CD14-positive monocyte (primary cell): Measurements from ENCODE around the gene POLDIP2. TPM values are rescaled to one million over a fixed set of nuclear protein-coding genes. Genes with fewer than 3 reads are reported as not detected.

Source experiments
- DNase-seq, 3 donors: peaks; one replicate each; pipeline ENCODE4 v3.0.0-alpha.2; 2011 to 2022
- H2AFZ ChIP-seq: 2 replicates; pipeline ENCODE4 v1.6.0; 2012; ENCODE audit warnings: mild to moderate bottlenecking, low read depth, low read length, inconsistent platforms; ENCODE audit not compliant: insufficient read depth, poor library complexity, severe bottlenecking
- H3K27ac ChIP-seq, 2 donors: 1 replicate in 1 of 2; 2 replicates in 1 of 2; pipeline ENCODE4 v1.5.1; 2012 to 2013; ENCODE audit warnings: low read length in 2 of 2, control low read depth in 1 of 2, inconsistent platforms in 1 of 2, low read depth in 1 of 2, mild to moderate bottlenecking in 1 of 2
- H3K27me3 ChIP-seq, 2 donors: one replicate each; pipeline versions ENCODE4 v1.6.0 to v1.6.1; 2011 to 2013; ENCODE audit warnings: low read length in 2 of 2; ENCODE audit not compliant: control insufficient read depth in 2 of 2, insufficient read depth in 2 of 2
- H3K36me3 ChIP-seq, 2 donors: replicated peaks in 1 of 2; 1 replicate in 1 of 2; 2 replicates in 1 of 2; pipeline versions ENCODE4 v1.5.1 to v1.6.1; 2012 to 2013; ENCODE audit warnings: low read length in 2 of 2, control low read depth in 1 of 2, inconsistent platforms in 1 of 2, mild to moderate bottlenecking in 1 of 2; ENCODE audit not compliant: insufficient read depth in 2 of 2, control insufficient read depth in 1 of 2
- H3K4me1 ChIP-seq, 2 donors: 1 replicate in 1 of 2; 2 replicates in 1 of 2; pipeline versions ENCODE4 v1.5.1 to v1.6.1; 2012 to 2013; ENCODE audit warnings: low read length in 2 of 2, control low read depth in 1 of 2, inconsistent platforms in 1 of 2, mild to moderate bottlenecking in 1 of 2, moderate library complexity in 1 of 2; ENCODE audit not compliant: insufficient read depth in 2 of 2, control insufficient read depth in 1 of 2
- H3K4me2 ChIP-seq: replicated peaks from 2 replicates; pipeline ENCODE3; 2012; ENCODE audit warnings: low read length, moderate library complexity, mild to moderate bottlenecking; ENCODE audit not compliant: poor library complexity, severe bottlenecking; ENCODE audit errors: extremely low read depth
- H3K4me3 ChIP-seq, 3 experiments: fragments of 200-600 bp in 1 of 3; sonication (generic) in 1 of 3; replicated peaks in 1 of 3; 1 replicate in 2 of 3; 2 replicates in 1 of 3; pipeline ENCODE4 v1.5.1; 2011 to 2013; ENCODE audit warnings: low read length in 3 of 3, mild to moderate bottlenecking in 3 of 3, control low read depth in 2 of 3, low read depth in 2 of 3, inconsistent platforms in 1 of 3, moderate library complexity in 1 of 3
- H3K79me2 ChIP-seq: 2 replicates; pipeline ENCODE4 v1.6.0; 2012; ENCODE audit warnings: mild to moderate bottlenecking, control low read depth, inconsistent platforms, low read length, moderate library complexity; ENCODE audit not compliant: insufficient read depth
- H3K9ac ChIP-seq: 2 replicates; pipeline ENCODE4 v1.6.0; 2017; ENCODE audit warnings: low read length, mild to moderate bottlenecking; ENCODE audit not compliant: insufficient read depth, poor library complexity, severe bottlenecking
- H3K9me3 ChIP-seq, 2 donors: replicated peaks in 1 of 2; 1 replicate in 1 of 2; 2 replicates in 1 of 2; pipeline versions ENCODE4 v1.5.1 to v1.6.1; 2012 to 2013; ENCODE audit warnings: low read length in 2 of 2, control low read depth in 1 of 2; ENCODE audit not compliant: control insufficient read depth in 1 of 2, insufficient read depth in 1 of 2
- H4K20me1 ChIP-seq: 2 replicates; pipeline ENCODE4 v1.6.0; 2012; ENCODE audit warnings: mild to moderate bottlenecking, low read length, control low read depth, moderate library complexity; ENCODE audit not compliant: insufficient read depth
- H3K27ac Mint-ChIP-seq, 7 donors: one replicate each; pipeline ENCODE4 v1.8.0; 2020; ENCODE audit warnings: mild to moderate bottlenecking in 7 of 7, mixed read lengths in 7 of 7, moderate library complexity in 6 of 7, inconsistent platforms in 2 of 7
- H3K27me3 Mint-ChIP-seq, 3 donors: one replicate each; pipeline ENCODE4 v1.8.0; 2021 to 2022; ENCODE audit warnings: low read depth in 3 of 3, mild to moderate bottlenecking in 3 of 3, mixed read lengths in 3 of 3, moderate library complexity in 3 of 3, inconsistent platforms in 1 of 3
- H3K36me3 Mint-ChIP-seq, 2 donors: one replicate each; pipeline ENCODE4 v1.8.0; 2020; ENCODE audit warnings: mixed read lengths in 2 of 2, inconsistent platforms in 1 of 2, mild to moderate bottlenecking in 1 of 2
- H3K4me1 Mint-ChIP-seq: one replicate; pipeline ENCODE4 v1.8.0; 2020; ENCODE audit warnings: mild to moderate bottlenecking, mixed read lengths
- H3K4me3 Mint-ChIP-seq, 2 donors: one replicate each; pipeline ENCODE4 v1.8.0; 2020; ENCODE audit warnings: mild to moderate bottlenecking in 2 of 2, mixed read lengths in 2 of 2, moderate library complexity in 1 of 2
- H3K9me3 Mint-ChIP-seq, 7 donors: one replicate each; pipeline ENCODE4 v1.8.0; 2020 to 2022; ENCODE audit warnings: mixed read lengths in 7 of 7, mild to moderate bottlenecking in 6 of 7, moderate library complexity in 6 of 7, inconsistent platforms in 2 of 7
- WGBS: methylation state at CpG from one replicate; pipeline ENCODE4 v1.1.5; 2013; ENCODE audit warnings: missing lambda C conversion rate; ENCODE audit not compliant: insufficient coverage; 5-methylcytosine and 5-hydroxymethylcytosine counted together
- intact Hi-C, 2 donors: fragments of 100-400 bp; cut with micrococcal nuclease; formaldehyde crosslinking; loops; one replicate each; pipeline versions ENCODE4 v1.15.0 to v1.15.1; 2023
- polyA plus RNA-seq, 3 donors: library from polyadenylated mRNA; depleted of rRNA in 1 of 3; unstranded in 2 of 3; stranded (reverse) in 1 of 3; fragments of 300-500 nt in 2 of 3; fragments of >200 nt in 1 of 3; fragmentation: Illumina TruSeq in 2 of 3; gene quantifications; 1 replicate in 2 of 3; 2 replicates in 1 of 3; pipeline ENCODE4 v1.2.3, GENCODE V29; 2012 to 2021
- TF ChIP-seq, protein P1 (sequence below): fragments of 200-600 bp; IDR thresholded peaks from one replicate; pipeline ENCODE4 v1.8.0; 2022; ENCODE audit warnings: antibody characterized with exemption, mild to moderate bottlenecking

POLDIP2 gene
- polyA plus RNA-seq, 3 donors, result 31.5 to 76.9 (median 72.4) TPM

GRCh38 chr17:28324267-28324745 is 33.0 kb downstream of the POLDIP2 start:
- H3K4me1 ChIP-seq, result peaks cover 24 to 29% of the 10 kb centered on the region in 2 donors
- H3K27ac Mint-ChIP-seq, result peak overlapping the region in 4 of 7 donors; percentile 41 to 78 (median 59)
- peak overlapping the region; percentile 24 for H3K4me2 ChIP-seq
- H3K27me3 ChIP-seq, result no peaks in the 10 kb centered on the region
- no peak overlapping the region for H2AFZ ChIP-seq
- H3K4me3 Mint-ChIP-seq, result no peak overlapping the region
- TF ChIP-seq, protein P1, sequence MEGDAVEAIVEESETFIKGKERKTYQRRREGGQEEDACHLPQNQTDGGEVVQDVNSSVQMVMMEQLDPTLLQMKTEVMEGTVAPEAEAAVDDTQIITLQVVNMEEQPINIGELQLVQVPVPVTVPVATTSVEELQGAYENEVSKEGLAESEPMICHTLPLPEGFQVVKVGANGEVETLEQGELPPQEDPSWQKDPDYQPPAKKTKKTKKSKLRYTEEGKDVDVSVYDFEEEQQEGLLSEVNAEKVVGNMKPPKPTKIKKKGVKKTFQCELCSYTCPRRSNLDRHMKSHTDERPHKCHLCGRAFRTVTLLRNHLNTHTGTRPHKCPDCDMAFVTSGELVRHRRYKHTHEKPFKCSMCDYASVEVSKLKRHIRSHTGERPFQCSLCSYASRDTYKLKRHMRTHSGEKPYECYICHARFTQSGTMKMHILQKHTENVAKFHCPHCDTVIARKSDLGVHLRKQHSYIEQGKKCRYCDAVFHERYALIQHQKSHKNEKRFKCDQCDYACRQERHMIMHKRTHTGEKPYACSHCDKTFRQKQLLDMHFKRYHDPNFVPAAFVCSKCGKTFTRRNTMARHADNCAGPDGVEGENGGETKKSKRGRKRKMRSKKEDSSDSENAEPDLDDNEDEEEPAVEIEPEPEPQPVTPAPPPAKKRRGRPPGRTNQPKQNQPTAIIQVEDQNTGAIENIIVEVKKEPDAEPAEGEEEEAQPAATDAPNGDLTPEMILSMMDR, result no peak
- 68% methylated on average over 2 of the region's 5 CpGs for WGBS
- H3K36me3 Mint-ChIP-seq, result peaks cover 29 to 35% of the 10 kb centered on the region in 2 donors
- H3K36me3 ChIP-seq, result peaks cover 21 to 35% of the 10 kb centered on the region in 2 donors
- peaks cover 28% of the 10 kb centered on the region for H3K4me1 Mint-ChIP-seq
- peaks cover 30% of the 10 kb centered on the region for H3K79me2 ChIP-seq
- no peaks in the 10 kb centered on the region for H3K27me3 Mint-ChIP-seq
- H3K9me3 Mint-ChIP-seq, result no peaks in the 10 kb centered on the region
- H3K9me3 ChIP-seq, result no peaks in the 10 kb centered on the region
- intact Hi-C loops, result loop anchor here in 1 of 2 donors (5.0 kb wide), 1 partner anchor 33 kb away; the partner anchor contains the start of gene POLDIP2
- no peak overlapping the region for H3K9ac ChIP-seq
- DNase-seq, result no peak
- H4K20me1 ChIP-seq, result no peaks in the 10 kb centered on the region
- H3K27ac ChIP-seq, result peak overlapping the region in 1 of 2 donors; percentile 36
- H3K4me3 ChIP-seq, result no peak overlapping the region

GRCh38 chr17:28320215-28321061 is 36.9 kb downstream of the POLDIP2 start:
- Histone ChIP-seq H3K4me2 (peak overlapping the region; percentile 99), H3K27me3 (peaks cover 0 to 5% of the 10 kb centered on the region in 2 donors), H3K9me3 (no peaks in the 10 kb centered on the region), H3K4me1 (peaks cover 35 to 44% of the 10 kb centered on the region in 2 donors), H3K36me3 (no peaks in the 10 kb centered on the region), H3K79me2 (peaks cover 30% of the 10 kb centered on the region), H3K4me3 (no peak overlapping the region), H3K27ac (no peak overlapping the region), H3K9ac (no peak overlapping the region), H2AFZ (peak overlapping the region; percentile 97), H4K20me1 (no peaks in the 10 kb centered on the region)
- DNase-seq, result no peak
- intact Hi-C loops, result loop anchor here in 1 of 2 donors (2.0 to 5.0 kb wide), 2 partner anchors 14 to 37 kb away; partner anchors contain the start of genes IFT20, POLDIP2 and TNFAIP1
- Mint-ChIP-seq H3K27me3 (peaks cover 9 to 16% (median 15%) of the 10 kb centered on the region in 3 donors), H3K9me3 (no peaks in the 10 kb centered on the region), H3K36me3 (no peaks in the 10 kb centered on the region), H3K4me3 (no peak overlapping the region), H3K27ac (peak overlapping the region in 1 of 7 donors; percentile 57), H3K4me1 (peaks cover 36% of the 10 kb centered on the region)
- WGBS, result 84% methylated on average over 4 of the region's 8 CpGs
- TF ChIP-seq, protein P1, result no peak
